HCEC 1CT (cell line): Measurements from ENCODE around the gene LRRC4C.

ENCODE experiments used
- DNase-seq: peaks from one replicate; pipeline ENCODE4 v3.0.0-alpha.2; 2017

Gene LRRC4C

DNA sequence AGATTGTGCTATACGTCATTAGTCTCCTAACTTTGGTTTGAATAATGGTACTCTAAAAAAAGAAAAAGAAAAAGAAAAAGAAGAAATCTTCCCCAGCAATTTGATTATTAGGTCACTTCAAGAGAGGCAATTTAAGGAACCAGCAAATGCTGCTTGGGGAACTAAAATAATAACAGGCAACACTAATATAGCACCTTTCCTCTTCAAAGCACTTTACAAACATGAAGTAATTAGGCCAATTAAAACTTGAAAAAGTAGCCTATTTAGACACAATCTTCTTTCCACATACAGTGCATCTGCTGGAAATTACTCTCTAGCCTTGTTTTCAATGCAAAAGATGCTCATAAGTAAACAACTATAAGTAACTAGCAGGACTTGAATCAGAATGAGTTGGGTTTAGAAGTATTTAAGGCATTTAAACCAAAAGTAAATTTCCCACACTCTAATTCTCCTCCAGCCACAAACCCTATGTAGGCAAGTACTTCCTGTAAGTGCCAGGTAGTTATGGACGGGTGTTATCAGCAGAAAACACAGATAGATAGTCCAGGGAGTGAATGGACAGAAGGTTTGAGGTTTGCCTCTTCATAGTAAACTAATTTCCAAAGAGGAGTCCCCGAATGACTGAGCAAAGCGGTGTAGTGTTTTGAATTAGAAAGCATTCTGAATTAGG, 44.5 kb downstream of the LRRC4C start:
- DNase-seq: no peak

DNA sequence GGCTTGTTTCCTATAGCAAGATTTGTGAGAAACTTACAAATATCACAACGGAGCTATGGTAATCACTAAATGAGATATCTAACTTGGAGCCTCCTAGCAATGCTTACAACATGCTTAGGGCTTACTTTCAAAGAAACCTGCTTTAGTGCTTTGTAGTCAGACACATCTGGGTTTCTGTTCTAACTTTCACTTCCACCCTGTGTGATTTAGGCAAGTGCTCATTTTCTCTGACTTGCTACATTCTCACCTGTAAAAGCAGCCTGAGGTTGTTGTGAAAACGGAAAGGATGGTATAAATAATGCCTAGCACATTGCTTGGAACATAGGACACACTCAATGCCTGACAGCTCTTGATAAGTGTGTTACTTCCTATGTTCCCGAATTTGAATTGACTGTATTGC, 45.6 kb downstream of the LRRC4C start:
- no peak for DNase-seq

GRCh38 chr11:41405812-41406211, 53.6 kb downstream of the LRRC4C start:
- DNase-seq: no peak

DNA sequence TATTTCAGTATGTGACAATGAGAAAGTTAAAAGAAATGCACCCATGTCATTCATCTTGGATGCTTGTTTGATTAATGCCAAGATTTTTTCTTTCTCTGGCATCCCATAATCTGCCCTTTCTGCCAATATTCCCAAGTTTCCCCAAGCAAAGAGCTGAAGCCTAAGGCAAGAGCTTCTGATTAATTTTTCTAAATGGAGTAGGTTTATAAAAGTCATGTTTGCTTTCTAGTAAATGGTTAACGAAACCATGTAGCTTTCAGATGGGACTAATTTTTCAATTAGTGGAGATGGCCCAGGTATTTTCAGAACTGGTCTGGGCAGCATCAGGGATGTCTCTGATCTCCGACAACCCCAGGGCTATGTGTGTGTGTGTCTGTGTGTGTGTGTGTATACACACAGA, 55.3 kb downstream of the LRRC4C start:
- no peak for DNase-seq

- DNase-seq: no peak
Observed at GRCh38 chr11:41403458-41403857, 56.0 kb downstream of the LRRC4C start.

GRCh38 chr11:41400819-41401382, 58.6 kb downstream of the LRRC4C start:
- no peak for DNase-seq

DNA sequence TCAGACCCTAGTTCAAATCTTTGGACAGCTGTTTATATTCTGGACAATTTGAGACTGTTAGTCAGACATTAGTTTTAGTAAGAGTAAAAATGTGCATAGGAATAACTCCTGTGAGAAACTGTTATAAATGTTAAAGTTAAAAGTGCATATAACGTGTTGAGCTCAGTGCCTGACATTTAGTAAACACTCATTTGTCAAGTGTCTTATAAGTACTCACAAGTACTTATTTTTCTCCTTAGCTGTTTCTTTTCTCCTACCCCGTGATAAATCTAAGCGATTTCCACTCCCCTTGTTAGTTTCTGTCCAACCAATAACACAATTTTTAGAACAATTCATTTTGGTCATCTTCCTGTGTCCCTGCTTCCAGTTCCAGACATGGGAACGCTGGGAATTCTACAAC, 59.3 kb downstream of the LRRC4C start:
- DNase-seq: no peak

DNA sequence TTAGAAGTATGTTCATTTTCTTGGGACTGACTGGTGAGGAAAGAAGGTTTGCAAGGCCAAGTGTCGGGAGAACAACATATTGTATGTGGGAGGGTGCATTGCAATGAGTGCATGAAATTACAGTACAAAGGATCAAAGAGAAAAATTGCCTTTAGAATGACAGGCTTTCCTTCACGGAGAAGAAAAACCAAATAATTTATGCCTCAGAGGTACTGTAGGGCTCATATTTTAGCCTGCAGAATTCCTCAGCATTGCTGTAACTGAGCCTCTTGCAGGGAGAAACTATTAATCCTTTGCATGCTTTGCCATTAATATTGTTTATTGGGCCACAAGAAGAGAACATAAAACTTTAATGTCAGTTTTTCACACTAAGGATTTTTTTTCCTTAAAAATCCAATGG, 60.1 kb downstream of the LRRC4C start:
- DNase-seq: no peak

- no peak for DNase-seq
Observed at GRCh38 chr11:41398175-41398574, 61.3 kb downstream of the LRRC4C start.

- no peak for DNase-seq
Observed at GRCh38 chr11:41394521-41395195, 64.8 kb downstream of the LRRC4C start.

DNA sequence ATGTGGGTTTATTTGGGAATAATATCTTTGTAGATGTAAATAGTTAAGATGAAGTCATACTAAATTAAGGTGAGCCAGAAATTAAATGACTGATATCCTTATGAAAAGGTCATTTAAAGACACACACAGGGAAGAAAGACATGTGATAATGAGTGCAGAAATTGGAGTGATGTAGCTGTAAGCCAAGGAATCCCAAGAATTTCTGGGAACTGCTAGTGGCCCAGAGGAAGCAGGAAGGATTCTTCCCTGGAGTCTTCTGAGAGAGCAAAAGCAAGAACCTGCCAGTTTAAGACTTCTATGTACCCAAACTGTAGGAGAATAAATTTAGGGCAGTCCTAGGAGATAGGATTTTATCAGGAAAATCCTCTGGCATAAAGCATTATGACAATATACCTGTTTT, 66.9 kb downstream of the LRRC4C start:
- DNase-seq: no peak

- no peak for DNase-seq
Observed at GRCh38 chr11:41389623-41390130, 69.8 kb downstream of the LRRC4C start.

- no peak for DNase-seq
Observed at GRCh38 chr11:41384329-41384728, 75.1 kb downstream of the LRRC4C start.

DNA sequence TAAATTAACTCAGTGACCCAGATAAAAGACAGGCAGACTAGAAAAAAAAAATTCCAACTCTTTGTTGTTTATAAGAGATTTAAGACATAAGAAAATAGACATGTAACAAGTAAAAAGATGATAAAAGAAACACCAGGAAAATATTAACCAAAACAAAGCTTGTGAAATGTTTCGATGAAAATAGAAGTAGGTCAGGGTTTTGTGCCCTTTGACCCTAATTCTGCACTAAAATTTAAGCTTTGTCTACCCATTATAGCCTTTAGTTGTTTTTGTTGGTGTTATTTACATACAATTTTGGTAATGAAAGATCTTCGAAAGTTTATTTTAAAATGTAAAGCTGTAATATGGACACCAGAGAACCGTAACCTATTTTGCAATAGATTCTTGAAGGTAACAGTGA, 75.7 kb downstream of the LRRC4C start:
- no peak for DNase-seq

DNA sequence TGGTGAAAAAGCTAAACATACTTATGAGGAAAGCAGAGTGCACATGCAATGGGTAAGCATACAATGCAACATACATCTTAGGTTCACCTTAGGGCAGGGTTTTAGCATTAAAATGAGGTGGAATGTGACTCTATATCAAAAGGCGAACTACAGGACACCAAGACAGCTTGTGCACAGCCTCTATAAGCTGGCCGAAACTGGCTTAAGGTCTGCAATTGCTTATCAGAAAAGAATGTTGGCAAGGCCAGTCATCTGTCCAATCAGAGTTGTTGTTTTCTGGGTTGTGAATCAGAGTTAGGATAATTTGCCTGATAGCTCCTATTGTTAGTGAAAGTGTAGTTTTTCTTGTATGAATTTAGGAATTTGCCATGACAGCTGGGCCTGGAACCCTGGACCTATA, 76.5 kb downstream of the LRRC4C start:
- no peak for DNase-seq

GRCh38 chr11:41379084-41379483, 80.4 kb downstream of the LRRC4C start:
- DNase-seq: no peak

DNA sequence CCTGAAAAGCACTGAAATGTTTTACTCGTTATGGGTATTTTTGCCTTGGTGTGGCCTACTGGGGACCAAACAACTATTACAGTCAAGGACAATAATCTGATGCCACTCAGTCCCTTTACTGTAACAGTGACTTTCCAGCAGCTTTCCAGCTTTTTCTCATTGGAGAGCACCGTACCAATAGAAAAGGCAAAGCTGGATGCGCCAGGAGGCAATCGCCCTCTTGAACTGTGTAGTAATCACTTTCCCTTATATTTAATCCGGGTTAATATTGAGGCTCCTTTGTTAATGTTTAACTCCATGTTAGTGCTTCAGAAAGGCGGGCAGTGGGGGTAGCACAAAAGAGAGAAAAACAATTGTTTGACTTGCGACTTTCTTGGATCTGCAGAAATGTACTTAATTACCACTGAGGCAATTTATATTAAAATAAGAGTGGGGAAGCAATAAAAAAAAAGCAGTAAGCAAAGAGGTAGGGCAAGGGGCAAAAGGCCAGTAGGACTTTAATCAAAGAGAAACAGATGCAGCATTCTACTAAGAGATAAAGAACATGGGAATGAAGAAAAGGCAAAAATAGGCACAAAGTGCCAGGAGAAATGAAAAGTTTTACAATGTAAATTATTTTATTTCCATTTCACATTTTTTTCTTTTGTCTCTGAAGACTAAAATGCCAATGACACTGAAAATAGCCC, 81.6 kb downstream of the LRRC4C start:
- no peak for DNase-seq

DNA sequence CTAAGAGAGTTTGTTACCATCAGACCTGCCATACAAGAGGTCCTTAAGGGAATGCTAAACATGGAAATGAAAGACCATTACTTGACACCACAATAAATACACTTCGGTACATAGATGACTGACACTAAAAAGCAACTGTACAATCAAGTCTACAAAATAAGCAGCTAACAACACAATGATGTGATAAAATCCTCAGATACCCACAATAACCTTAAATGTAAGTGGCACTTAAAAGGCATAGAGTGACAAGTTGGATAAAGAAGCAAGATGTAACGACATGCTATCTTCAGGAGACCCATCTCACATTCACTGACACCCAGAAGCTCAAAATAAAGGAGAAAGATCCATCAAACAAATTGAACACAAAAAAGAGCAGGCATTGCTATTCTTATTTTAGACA, 107.6 kb downstream of the LRRC4C start:
- DNase-seq: no peak

- no peak for DNase-seq
Observed at GRCh38 chr11:41346042-41346441, 113.4 kb downstream of the LRRC4C start.

GRCh38 chr11:41334007-41334933, 125.2 kb downstream of the LRRC4C start:
- DNase-seq: no peak

DNA sequence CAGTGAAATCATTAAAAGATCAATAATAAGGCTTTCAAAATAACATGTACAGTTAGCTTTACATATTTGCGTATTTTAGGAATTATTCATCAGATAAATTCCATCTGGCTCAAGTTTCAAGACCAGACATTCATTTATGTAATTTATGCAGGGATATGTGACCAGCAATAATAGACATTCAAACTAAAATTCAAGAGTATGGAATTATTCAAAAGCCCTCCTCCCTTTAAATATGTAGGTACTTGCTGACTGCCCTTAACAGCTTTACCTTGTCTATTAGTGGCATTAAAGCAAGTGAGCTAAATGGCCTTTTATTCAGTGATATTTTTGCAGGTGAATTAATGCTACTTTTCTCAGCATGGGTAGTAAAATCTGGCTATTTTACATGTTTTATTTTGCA, 126.1 kb downstream of the LRRC4C start:
- no peak for DNase-seq

DNA sequence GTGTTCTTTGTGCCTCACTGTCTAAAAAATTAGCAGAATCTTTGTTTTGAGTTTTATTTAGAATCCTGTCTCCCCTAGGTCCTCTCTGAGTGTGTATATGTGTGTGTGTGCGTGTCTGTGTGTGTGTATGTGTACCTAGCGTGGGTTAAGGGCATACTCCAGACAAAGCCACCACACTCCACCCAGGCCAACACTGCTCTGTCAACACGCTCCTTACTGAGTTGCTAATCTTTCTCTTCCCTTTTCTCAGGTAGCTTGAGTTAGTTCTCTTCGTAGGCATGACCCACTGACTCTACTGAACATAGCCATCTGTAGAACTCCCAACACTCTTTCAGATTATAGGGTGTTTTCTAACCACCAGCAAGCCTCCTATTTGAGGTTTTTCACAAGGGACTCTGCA, 131.1 kb downstream of the LRRC4C start:
- DNase-seq: no peak

DNA sequence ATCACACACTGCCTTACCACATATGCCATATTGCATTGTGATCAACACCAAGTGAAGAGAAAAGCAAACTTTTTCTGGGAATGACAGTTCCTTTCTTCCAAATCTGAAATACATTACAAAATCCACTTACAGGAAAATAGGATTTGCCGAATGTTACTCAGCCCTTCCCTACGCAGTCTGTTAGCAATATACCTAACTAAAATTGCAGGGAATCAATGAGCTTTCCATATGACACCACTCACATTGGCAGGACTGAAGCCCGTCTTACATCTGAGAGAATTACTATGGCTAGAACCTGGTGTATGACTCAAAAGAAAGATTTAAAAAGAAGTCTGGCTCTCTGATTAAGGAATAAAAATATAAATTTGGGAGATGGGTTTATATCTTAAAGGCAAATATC, 136.0 kb downstream of the LRRC4C start:
- DNase-seq: no peak
